Tibial nerve (tissue), 4 donors: ENCODE data around the gene ZNF3. TPM values are rescaled to one million over a fixed set of nuclear protein-coding genes. Genes with fewer than 3 reads are reported as not detected.

Source experiments
- DNase-seq, 2 donors: peaks; one replicate each; pipeline ENCODE4 v3.0.0-alpha.2; 2019; ENCODE audit warnings: low spot score in 2 of 2
- H3K27ac ChIP-seq, 4 donors: fragments of 200-600 bp; sonication (generic) in 3 of 4; one replicate each; pipeline ENCODE4 v1.5.1; 2017 to 2019; ENCODE audit warnings: mild to moderate bottlenecking in 1 of 4
- H3K27me3 ChIP-seq, 2 donors: fragments of 200-600 bp; sonication (generic) in 1 of 2; one replicate each; pipeline versions ENCODE4 v1.5.1 to v1.6.0; 2017 to 2019
- H3K36me3 ChIP-seq, 3 donors: fragments of 200-600 bp; sonication (generic); one replicate each; pipeline ENCODE4 v1.5.1; 2018 to 2019
- H3K4me1 ChIP-seq, 4 donors: fragments of 200-600 bp; sonication (generic) in 3 of 4; one replicate each; pipeline ENCODE4 v1.5.1; 2017 to 2019
- H3K4me3 ChIP-seq, 4 donors: fragments of 200-600 bp; sonication (generic) in 3 of 4; one replicate each; pipeline ENCODE4 v1.5.1; 2017 to 2019; ENCODE audit warnings: mild to moderate bottlenecking in 1 of 4, moderate library complexity in 1 of 4
- H3K9me3 ChIP-seq, 4 donors: fragments of 200-600 bp; sonication (generic) in 3 of 4; one replicate each; pipeline ENCODE4 v1.5.1; 2017 to 2019
- CTCF ChIP-seq, 5 experiments: fragments of 200-600 bp in 3 of 5; fragments of 450-650 bp in 2 of 5; sonication (generic) in 3 of 5; IDR thresholded peaks; one replicate each; pipeline ENCODE4 v1.5.1; 2016 to 2019; ENCODE audit warnings: antibody characterized with exemption in 5 of 5, mild to moderate bottlenecking in 3 of 5, moderate library complexity in 2 of 5
- EP300 ChIP-seq, 2 donors: sonication (generic); formaldehyde crosslinking; IDR thresholded peaks; one replicate each; pipeline ENCODE4 v1.6.1; 2017; ENCODE audit warnings: antibody characterized with exemption in 2 of 2, mild to moderate bottlenecking in 1 of 2
- POLR2A ChIP-seq, 2 donors: fragments of 450-650 bp; IDR thresholded peaks; one replicate each; pipeline ENCODE4 v1.6.1; 2017; ENCODE audit warnings: antibody characterized with exemption in 2 of 2, mild to moderate bottlenecking in 2 of 2, moderate library complexity in 2 of 2
- WGBS, 2 donors: methylation state at CpG; one replicate each; pipeline ENCODE4 v1.1.5; 2018; 5-methylcytosine and 5-hydroxymethylcytosine counted together
- total RNA-seq, 4 donors: library from RNA; depleted of rRNA; stranded (reverse); fragments of >200 nt; gene quantifications; one replicate each; pipeline ENCODE4 v1.1.0, GENCODE V29; 2016

ZNF3 gene
- total RNA-seq, 4 donors from 2014 or later, result 24.0 to 37.5 (median 26.9) TPM

DNA sequence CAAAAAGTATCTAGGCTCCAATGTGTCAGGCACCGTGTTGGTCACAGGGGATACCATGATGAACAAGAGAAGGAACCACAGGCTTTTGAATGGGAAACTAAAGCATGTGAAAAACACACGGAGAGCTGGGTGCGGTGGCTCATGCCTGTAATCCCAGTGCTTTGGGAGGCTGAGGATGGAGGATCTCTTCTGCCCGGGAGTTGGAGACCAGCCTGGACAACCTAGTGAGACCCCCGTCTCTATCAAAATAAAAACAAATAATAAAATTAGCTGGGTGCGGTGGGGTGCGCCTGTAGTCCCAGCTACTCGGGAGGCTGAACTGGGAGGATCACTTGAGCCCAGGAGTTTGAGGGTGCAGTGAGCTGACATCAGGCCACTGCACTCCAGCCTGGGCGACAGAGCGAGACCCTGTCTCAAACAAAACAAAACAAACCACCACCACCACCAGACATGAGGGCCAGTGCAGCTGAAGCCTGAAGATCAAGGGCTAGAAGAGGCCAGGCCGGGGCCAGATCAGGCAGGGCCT is 6.6 kb upstream of the ZNF3 start:
- 73 to 80% methylated on average over 11 of the region's 11 CpGs for WGBS, 2 donors
- Histone ChIP-seq H3K27me3 (no peaks in the 10 kb centered on the region), H3K4me1 (peaks cover 0 to 28% (median 8%) of the 10 kb centered on the region in 4 donors), H3K36me3 (peaks cover 0 to 32% (median 7%) of the 10 kb centered on the region in 3 donors), H3K27ac (peak overlapping the region; percentile 80 to 94 (median 88)), H3K9me3 (no peaks in the 10 kb centered on the region), H3K4me3 (peak overlapping the region; percentile 53 to 91 (median 72))
- TF ChIP-seq CTCF (IDR thresholded peaks at IDR 0.05) (no peak), POLR2A (IDR thresholded peaks at IDR 0.05) (no peak)
- DNase-seq, result no peak

GRCh38 chr7:100087055-100087750 is 5.7 kb upstream of the ZNF3 start:
- Histone ChIP-seq H3K9me3 (no peaks in the 10 kb centered on the region), H3K4me1 (peaks cover 0 to 30% (median 15%) of the 10 kb centered on the region in 4 donors), H3K4me3 (no peak overlapping the region), H3K27me3 (no peaks in the 10 kb centered on the region), H3K36me3 (peaks cover 0 to 22% (median 7%) of the 10 kb centered on the region in 3 donors), H3K27ac (no peak overlapping the region)
- 71 to 80% methylated on average over 10 of the region's 10 CpGs for WGBS, 2 donors
- DNase-seq, result no peak
- TF ChIP-seq POLR2A (IDR thresholded peaks at IDR 0.05), result no peak
- TF ChIP-seq CTCF (IDR thresholded peaks at IDR 0.05), result no peak
- no peak for TF ChIP-seq EP300 (IDR thresholded peaks at IDR 0.05)

DNA sequence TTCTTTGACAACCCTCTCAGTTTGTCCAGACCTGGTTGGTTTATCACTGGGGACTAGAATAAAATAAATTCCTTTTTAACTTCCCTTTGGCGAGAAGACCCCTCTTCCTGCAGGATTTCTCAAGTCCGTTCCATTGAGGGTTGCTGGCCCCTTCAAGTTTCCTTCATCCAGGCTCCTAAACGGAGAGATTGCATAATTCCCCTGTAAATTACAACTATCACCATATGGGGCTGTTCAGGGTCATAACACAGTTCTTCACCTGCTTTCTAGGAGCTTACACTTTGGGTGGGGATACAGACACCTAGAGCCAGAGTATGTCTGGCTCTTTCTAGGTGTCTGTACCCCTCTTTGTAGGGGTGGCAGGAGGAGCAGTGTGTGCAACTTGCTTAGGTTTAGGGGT is 4.0 kb upstream of the ZNF3 start:
- Histone ChIP-seq H3K9me3 (no peaks in the 10 kb centered on the region), H3K27me3 (no peaks in the 10 kb centered on the region), H3K4me1 (peaks cover 0 to 39% (median 22%) of the 10 kb centered on the region in 4 donors), H3K36me3 (peaks cover 0 to 5% (median 0%) of the 10 kb centered on the region in 3 donors), H3K4me3 (no peak overlapping the region), H3K27ac (no peak overlapping the region)
- 46 to 60% methylated on average over 3 of the region's 3 CpGs for WGBS, 2 donors
- DNase-seq, result no peak
- TF ChIP-seq EP300 (IDR thresholded peaks at IDR 0.05), result no peak
- no peak for TF ChIP-seq POLR2A (IDR thresholded peaks at IDR 0.05)
- no peak for TF ChIP-seq CTCF (IDR thresholded peaks at IDR 0.05)

DNA sequence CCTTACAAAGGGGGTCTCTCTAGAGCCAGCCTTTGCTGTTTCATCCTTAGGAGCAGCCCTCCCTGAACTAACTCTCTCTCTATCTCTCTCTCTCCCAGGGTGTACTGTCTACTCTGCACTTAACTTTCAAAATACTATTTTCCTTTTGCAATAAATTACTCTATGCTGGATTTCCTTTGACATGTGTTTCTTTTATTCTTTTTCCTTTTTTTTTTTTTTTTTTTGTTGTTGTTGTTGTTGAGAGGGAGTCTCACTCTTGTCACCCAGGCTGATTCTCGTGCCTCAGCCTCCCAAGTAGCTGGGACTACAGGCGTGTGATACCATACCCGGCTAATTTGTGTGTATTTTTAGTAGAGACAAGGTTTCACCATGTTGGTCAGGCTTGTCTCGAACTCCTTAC is 1.5 kb upstream of the ZNF3 start:
- H3K9me3 ChIP-seq, result no peaks in the 10 kb centered on the region
- no peak overlapping the region for H3K4me3 ChIP-seq
- WGBS, 2 donors, result 64 to 67% methylated on average over 4 of the region's 4 CpGs
- no peaks in the 10 kb centered on the region for H3K27me3 ChIP-seq
- peaks cover 0 to 15% (median 0%) of the 10 kb centered on the region in 3 donors for H3K36me3 ChIP-seq
- peaks cover 0 to 45% (median 31%) of the 10 kb centered on the region in 4 donors for H3K4me1 ChIP-seq
- no peak for TF ChIP-seq CTCF (IDR thresholded peaks at IDR 0.05)
- TF ChIP-seq POLR2A (IDR thresholded peaks at IDR 0.05), result no peak
- no peak for TF ChIP-seq EP300 (IDR thresholded peaks at IDR 0.05)
- no peak for DNase-seq
- peak overlapping the region in 1 of 4 donors; percentile 76 for H3K27ac ChIP-seq

GRCh38 chr7:100080907-100081534 is 502 bp downstream of the ZNF3 start:
- peak overlapping the region; percentile 44 to 94 (median 84) for H3K27ac ChIP-seq
- peaks cover 0 to 52% (median 31%) of the 10 kb centered on the region in 4 donors for H3K4me1 ChIP-seq
- DNase-seq, result no peak
- TF ChIP-seq EP300 (IDR thresholded peaks at IDR 0.05), result no peak
- H3K4me3 ChIP-seq, result peak overlapping the region; percentile 71 to 96 (median 74)
- 1 to 2% methylated on average over 24 to 28 of the region's 34 CpGs for WGBS, 2 donors
- H3K36me3 ChIP-seq, result peaks cover 5 to 35% (median 11%) of the 10 kb centered on the region in 3 donors
- H3K27me3 ChIP-seq, result no peaks in the 10 kb centered on the region
- no peaks in the 10 kb centered on the region for H3K9me3 ChIP-seq
